HT-29 (cell line): Measurements from ENCODE around the gene ADD3. TPM values are rescaled to one million over a fixed set of nuclear protein-coding genes. Genes with fewer than 3 reads are reported as not detected.

Source experiments
- DNase-seq: peaks from one replicate; pipeline ENCODE4 v3.0.0-alpha.2; 2015; ENCODE audit warnings: low spot score
- total RNA-seq: library from RNA; depleted of rRNA; stranded (reverse); fragments of >200 nt; shearing (Covaris generic); gene quantifications from 2 replicates; pipeline ENCODE4 v1.2.3, GENCODE V29; 2014

ADD3 gene
- total RNA-seq, 1 experiment from 2014 or later: 73.6 TPM

GRCh38 chr10:109998513-109998912, 9.3 kb upstream of the ADD3 start:
- no peak for DNase-seq

DNA sequence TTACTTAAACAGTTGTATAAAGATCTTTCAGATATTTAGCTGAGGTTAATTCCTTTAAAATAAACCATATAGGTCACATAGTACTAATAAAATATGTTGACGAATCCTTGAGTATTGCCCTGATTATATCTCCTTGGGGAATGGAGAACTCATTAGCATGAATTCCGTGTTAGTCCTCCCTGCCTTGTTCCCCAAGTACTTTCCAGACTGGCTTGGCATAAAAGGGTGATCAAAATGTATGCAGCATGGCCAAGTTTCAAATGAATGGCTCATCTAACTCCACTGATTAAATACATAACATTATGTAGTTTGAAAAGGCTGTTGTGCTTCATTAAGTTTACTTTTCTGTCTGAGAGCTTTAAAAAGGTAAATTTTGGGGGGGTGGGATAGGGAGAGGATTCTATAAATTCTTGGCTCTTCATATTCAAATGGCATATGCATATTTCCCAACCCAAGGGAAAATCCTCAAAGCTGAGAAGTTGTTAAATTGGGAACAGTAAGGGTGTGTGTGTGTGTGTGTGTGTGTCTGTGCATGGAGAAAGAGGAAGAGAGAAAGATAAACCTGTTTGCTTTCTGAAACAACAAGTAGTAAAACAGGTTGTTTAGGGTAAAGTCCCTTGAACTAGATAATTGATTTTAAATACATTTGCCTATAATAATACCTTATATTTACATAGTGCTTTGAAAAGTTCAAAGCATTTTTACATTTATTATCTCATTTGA, 4.8 kb upstream of the ADD3 start:
- DNase-seq: peak; percentile 64

DNA sequence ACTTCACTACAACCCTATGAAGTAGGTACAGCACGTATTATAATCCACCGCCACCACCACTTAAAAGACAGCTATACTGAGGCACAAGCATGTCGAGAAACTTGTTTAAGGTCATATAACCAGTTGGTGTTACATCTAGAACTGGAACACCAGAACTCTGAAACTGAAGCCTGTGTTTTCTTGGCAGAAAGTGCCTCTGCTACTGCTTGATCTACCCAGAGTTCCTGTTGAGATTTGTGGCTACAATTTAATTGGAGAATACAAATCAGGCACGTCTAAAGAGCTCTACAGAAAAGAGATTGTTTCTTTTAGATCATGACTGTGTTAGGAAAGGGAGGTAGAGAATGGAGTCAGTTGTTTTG, 4.3 kb upstream of the ADD3 start:
- DNase-seq: peak; percentile 58

- DNase-seq: peak; percentile 56
Observed at GRCh38 chr10:110005719-110006118, 2.1 kb upstream of the ADD3 start.

DNA sequence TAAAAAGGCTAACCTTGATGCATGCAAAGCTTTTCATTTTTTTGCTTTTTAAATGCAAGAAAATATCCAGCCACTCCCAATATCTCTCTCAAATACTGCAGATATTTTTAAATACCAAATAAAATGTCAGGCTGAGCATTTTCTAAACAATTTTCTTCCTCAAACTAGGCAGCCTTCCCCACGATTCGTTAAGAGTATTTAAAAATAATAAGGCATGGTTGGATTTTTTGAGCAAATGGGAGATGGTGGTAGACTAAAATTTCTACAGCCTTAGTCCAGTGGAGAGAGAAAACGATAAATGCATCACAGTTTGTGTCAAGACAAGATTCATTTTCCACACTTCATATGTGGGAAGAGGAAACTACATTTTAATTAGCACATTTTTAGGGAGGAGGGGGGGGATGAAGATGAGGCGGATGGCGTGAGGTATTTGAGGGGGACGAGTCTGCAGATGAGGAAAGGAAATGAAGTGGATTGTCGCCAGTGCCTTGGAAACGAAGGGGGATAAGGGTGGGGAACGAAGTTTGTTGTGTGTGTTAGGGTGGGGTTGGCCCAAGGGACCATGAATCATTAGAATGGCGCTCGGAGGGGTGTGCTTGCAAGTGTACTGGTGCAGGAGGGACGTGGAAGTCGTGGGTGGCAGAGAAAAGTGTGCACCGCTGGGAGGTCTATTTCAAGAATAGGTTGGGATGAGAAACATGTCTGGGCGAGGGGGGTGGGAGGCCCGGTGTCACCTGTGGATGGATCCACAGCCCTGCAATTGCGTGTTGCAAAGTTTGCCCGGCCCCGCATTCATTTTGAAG, 1.2 kb upstream of the ADD3 start:
- DNase-seq: peak; percentile 49

DNA sequence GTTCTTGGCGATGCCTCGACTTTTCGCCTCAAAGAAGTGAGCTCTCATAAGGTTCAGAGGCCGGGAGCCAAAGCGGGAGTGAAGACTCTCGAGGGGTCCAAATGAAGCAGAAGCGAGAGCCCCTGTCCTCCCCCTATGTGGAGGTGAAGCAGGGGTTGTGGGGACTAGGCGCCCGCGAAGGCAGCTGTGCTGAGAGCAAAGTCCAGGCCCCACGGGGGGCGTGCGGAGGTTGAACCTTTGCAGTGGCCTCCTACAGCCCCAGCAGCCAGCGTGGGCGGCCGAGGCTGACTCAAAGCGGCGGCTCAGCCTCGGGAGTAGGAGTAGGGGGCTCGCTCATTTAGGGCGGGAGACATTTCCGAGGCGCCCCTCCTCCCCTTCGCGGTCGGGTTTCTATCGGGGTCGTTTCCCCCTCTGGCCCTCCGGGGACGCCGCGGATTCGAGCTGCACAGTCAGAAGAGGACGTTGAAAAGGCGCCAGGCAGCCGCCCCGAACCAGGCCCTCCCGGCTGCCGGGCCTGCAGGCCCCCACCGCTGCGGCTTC, 553 bp upstream of the ADD3 start:
- peak; percentile 61 for DNase-seq

- peak; percentile 66 for DNase-seq
Observed at GRCh38 chr10:110008518-110009339, 945 bp downstream of the ADD3 start.

- DNase-seq: no peak
Observed at GRCh38 chr10:110009736-110010475, 2.1 kb downstream of the ADD3 start.

- DNase-seq: no peak
Observed at GRCh38 chr10:110010486-110011378, 2.9 kb downstream of the ADD3 start.

DNA sequence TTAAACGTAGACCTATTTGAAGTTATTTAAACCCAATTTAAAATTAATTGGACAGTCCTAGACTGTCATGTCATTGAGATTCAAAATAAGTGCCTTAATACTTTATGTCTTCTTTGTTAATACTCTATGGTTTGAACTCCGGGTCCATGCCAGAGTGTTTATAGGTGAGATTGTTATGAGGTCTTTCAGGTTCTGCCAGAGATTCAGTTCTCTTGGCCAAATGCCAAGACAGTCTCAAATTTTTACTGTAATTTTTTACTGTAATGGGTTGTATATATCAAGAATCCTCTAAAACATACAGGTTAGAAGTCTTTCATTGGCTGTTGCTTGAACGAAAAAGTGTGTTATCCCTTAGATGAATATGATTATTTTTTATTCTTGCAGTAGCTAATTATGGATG, 3.9 kb downstream of the ADD3 start:
- DNase-seq: peak; percentile 67

DNA sequence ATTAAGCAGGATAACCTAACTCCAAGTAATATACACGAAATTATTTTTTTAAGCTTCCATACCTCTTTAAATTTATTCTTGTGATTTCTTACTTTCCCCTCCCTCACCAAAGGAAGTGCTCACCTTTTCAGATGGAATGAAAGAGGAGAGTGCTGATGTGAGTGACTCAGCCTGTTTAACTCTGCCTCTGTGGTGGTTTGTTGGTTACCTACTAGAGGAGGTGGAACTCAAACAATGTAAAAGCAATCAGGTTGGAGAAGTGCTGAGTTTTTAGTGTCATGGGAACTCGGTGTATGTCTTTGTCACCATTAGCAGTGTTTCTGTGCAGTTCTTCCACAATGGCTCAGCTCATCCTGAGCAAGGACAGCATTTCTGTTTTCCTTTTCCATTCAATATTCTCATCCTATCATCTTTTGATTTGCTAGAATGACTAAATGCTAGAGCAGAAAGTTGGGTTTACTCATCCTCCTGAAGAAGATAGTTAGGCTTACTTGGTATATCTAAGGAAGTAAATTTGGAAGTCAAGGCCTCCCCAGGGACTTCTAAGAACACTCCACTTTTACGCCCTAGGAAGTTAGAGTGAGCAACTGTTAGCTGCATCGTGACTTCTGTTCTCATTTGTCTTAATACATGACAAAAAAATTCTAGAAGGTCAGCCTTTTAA, 6.0 kb downstream of the ADD3 start:
- peak; percentile 49 for DNase-seq

GRCh38 chr10:110016039-110016438, 8.3 kb downstream of the ADD3 start:
- DNase-seq: peak; percentile 47

- DNase-seq: no peak
Observed at GRCh38 chr10:110017052-110017451, 9.3 kb downstream of the ADD3 start.

GRCh38 chr10:110017907-110018306, 10.1 kb downstream of the ADD3 start:
- DNase-seq: no peak

GRCh38 chr10:110020265-110020664, 12.5 kb downstream of the ADD3 start:
- no peak for DNase-seq

DNA sequence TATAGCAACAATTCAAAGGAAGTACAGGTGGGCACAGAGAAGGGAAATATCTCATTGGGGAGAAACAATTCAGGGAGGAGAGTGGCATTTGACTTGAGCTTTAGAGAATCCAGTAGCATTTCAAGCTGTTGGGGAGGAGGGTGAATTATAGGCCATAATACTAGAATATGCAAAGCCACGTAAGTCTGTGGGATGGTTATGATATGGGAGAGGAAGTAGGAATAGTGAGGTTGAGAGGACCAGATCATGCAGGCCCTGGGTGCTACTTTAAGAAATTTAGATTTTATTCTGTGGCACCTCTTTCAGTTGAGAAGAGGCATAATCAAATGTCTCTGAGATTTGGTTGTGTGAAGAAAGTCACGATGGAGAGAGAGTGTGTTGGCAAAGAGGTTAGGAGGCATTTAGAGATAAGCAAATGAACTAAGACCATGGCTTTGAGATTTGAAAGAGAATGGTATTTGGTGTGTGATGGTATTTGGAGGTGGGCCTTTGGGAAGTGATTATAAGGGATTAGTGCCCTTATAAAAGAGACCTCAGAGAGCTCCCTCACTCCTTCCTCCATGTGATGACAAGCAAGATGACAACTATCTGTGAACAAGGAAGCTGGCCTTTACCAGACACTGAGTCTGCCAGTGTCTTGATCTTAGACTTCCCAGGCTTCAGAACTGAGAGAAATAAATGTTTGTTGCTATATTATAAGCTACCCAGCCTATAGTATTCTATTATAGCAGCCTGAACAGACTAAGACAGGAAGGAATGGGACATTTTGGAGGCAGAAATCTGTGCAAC, 15.1 kb downstream of the ADD3 start:
- DNase-seq: no peak

DNA sequence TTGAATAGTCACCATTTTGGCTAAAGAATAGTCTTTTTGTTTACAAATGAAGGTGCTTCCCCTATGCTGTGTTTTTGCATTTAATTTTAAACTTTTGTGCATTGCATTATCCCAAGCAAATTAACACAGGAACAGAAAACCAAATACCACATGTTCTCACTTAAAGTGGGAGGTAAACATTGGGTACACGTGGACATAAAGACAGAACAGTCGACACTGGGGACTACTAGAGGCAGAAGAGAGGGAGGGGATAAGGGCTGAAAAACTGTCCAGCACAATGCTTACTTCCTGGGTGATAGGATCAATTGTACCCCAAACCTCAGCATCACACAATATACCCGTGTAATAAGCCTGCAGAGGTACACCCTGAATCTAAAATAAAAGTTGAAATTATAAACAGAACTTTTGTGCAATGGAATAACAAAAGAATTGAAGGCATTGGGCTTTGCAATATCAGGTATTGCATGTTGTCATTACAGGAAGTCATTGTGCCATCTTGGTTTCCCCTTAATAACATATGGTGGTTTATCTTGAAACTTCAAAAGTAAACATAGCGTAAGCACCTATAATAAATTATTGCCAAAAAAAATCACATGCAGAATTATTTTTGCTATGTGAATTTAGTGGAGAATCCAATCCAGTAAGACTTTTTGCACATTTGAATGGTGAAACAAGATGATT, 16.1 kb downstream of the ADD3 start:
- DNase-seq: no peak

- DNase-seq: no peak
Observed at GRCh38 chr10:110029450-110029849, 21.7 kb downstream of the ADD3 start.
